G401.6 (cell line): ENCODE measurements around the gene IFNA5.
A peak's percentile ranks its signal among the peaks of the same experiment; 100 is the strongest.

Experiments used
- FAIRE-seq: peaks from 2 replicates; lab custom pipeline; 2012; peaks lifted over from hg19 to GRCh38; lab: Jason Lieb, UNC

The IFNA5 gene

DNA sequence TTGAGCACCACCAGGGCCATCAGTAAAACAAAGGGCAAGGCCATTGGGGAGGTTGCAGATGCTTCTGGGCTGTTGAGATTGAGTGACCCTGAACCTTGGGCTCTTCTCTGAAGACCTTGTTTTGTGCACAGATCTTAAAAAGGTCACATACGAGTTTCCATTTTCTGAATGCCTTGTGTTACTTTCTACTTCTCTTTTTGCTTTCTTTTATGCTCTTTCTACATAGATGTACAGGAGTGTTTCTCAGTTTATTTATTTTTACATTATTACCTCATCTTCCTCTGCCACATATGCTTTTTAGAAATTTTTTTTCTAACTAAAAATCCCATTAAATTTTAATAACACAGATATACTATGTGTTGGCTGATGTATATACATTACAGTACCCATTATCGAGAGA, at the start of gene IFNA5:
Gene IFNA5, minus strand, starts transcription at position 101 of the 400 bp plus-strand sequence. Its CDS starts 57 bp downstream, at position 44.
- no peak for FAIRE-seq

GRCh38 chr9:21350787-21351186, 45.7 kb upstream of the IFNA5 start, which contains the start of gene IFNA6:
TSS of gene IFNA6 (minus strand) at chr9:21350887. CDS start at chr9:21350887, 0 bp downstream.
- no peak for FAIRE-seq

GRCh38 chr9:21348430-21348970, 43.4 kb upstream of the IFNA5 start:
- no peak for FAIRE-seq

GRCh38 chr9:21340735-21341134, 35.6 kb upstream of the IFNA5 start:
- FAIRE-seq, result no peak

GRCh38 chr9:21336457-21336856, 31.3 kb upstream of the IFNA5 start:
- no peak for FAIRE-seq

- FAIRE-seq, result no peak
Measured at GRCh38 chr9:21334701-21335632, 29.9 kb upstream of the IFNA5 start, which contains the start of gene KLHL9. TSS of gene KLHL9 (minus strand) at chr9:21335404. CDS start at chr9:21334859, 545 bp downstream.

- no peak for FAIRE-seq
Measured at GRCh38 chr9:21333226-21333625, 28.1 kb upstream of the IFNA5 start.

DNA sequence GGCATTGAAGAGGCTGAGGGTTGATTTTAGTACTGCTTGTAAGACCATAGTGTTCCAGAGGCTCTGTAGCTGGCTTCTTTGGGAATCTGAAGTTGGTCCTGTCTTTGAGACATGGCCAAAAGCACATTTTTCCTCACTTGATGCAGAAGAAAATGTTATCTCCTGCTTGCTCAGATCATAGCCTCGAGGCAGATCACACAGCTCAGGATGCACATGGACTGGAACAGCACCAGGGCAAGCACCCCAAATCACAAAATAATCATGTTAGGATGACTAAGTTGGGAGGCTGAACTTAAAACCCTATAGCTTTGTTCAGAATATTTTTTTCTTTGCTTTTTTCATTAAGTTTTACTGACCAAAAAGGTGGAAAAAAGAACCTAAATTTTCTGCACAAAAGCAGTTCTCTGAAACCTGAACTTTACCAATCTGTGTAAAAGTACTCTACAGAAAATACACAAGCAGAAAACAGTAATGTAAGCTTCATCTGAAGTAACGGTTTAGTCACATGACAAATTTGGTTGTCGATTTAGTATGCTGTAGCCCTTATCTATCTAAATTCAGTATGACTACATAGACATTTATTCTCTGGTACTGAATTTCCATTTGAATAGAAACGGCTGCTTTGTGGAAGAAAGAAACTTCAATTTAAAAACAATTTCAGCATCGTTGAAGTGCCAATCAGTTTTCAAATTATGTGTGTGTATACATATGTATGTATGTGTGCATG, 26.7 kb upstream of the IFNA5 start:
- FAIRE-seq, result no peak

GRCh38 chr9:21326526-21327139, 21.5 kb upstream of the IFNA5 start:
- peak; percentile 97 for FAIRE-seq

GRCh38 chr9:21324047-21324446, 18.9 kb upstream of the IFNA5 start:
- no peak for FAIRE-seq

- no peak for FAIRE-seq
Measured at GRCh38 chr9:21322911-21323461, 17.9 kb upstream of the IFNA5 start.

GRCh38 chr9:21320465-21320864, 15.4 kb upstream of the IFNA5 start:
- FAIRE-seq, result no peak

DNA sequence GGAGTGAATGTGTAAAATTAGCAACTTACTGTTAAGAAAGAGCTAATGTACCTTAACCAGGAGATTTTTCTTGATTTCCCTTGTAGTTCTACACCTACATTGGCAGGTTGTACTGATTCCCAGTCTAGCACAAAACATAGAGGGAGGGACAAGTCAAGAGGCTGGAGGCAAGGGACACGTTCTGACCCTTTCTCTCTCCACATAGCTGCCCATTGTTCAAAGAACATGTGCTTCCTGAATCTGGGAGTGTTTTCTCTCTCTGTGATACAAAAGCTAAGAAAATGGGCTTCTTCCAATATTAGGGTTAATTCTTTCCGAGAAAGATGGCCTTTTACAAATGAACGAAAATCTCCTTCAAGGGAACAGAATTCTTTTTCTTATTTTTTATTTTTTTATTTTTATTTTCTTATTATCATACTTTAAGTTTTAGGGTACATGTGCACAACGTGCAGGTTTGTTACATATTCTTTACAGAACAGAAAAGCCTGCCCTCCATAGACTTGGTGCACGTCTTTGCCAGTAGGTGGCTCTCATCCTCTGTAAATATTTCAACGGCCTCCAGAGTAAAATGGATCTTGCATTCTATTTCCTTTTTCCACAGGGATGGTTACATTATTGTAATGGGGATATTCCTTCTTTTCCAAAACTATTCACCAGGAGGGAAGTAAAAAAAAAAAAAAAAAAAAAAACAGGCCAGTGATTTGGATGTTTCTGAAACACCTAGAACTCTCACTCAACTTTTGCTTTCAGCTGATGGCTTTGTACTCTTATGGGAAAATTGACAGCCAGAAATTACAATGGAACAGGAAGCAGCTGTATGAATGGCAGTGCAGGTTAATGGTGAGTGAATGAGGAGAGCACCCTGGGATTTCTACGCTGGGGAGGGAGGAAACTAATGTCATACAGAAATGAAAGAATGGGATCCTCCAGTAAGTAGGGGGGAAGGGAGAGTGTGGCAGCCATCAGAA, 13.1 kb upstream of the IFNA5 start:
- FAIRE-seq, result peak; percentile 94

DNA sequence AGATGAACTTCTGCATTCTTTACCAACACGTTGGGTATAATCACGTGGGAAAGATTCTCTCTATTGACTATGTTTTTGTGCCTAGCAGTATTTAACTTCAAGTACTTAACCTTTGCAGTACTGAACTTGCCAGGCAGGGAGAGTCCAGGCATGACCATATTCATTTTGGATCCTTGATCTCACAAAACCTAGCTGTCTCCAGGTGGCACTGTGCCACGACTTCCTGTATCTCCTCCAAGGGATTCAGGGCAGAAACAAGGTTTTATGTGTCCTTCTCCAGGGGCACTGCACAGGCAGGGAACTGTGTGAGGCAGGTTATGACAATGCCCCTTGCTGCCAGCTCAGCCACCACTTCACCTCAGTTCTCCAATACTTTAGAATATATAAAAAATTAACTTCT, 11.7 kb upstream of the IFNA5 start:
- no peak for FAIRE-seq

- FAIRE-seq, result no peak
Measured at GRCh38 chr9:21316032-21316842, 11.1 kb upstream of the IFNA5 start.

DNA sequence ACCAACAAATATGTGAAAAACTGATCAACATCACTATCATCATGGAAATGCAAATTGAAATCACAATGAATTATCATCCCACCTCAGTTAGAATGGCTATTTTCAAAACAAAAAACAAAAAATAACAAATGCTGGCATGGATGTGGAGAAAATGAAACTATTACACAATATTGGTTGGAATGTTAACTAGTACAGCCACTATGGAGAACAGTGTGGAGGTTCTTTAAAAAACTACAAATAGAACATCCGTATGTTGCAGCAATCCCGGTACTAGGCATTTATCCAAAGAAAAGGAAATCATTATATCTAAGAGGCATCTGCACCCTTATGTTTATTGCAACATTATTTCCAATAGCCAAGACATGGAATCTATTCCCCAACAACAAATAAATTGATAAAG, 9.0 kb upstream of the IFNA5 start:
- FAIRE-seq, result no peak

GRCh38 chr9:21311889-21312288, 6.8 kb upstream of the IFNA5 start:
- FAIRE-seq, result no peak

DNA sequence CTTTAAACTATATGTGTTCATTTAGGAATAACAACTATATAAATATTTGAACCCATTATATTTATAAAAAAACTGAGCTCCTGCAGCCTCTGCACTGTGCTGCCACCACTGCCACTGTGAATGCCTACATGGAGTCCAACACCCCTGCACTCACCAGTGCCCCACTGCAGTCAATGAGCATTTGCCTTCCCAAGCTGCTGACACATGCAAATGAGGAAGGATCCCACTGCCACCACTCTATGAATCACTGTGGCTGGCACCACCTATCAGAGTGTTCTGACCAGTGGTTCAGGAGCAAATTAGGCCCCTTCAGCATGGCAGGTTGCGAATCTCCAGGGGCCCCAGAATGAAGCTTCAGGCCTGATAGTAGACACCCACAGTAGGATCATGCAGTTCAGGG, 9.1 kb downstream of the IFNA5 start:
- no peak for FAIRE-seq

- FAIRE-seq, result no peak
Measured at GRCh38 chr9:21294904-21295538, 10.1 kb downstream of the IFNA5 start.
